ENCODE results near the gene SF3A1. TPM values are rescaled to one million over a fixed set of nuclear protein-coding genes. Genes with fewer than 3 reads are reported as not detected.

SF3A1 gene
- total and polyA plus RNA-seq, 4 donors, result 19.6 to 41.6 (median 23.9) TPM

GRCh38 chr22:30372915-30373314 is 16.2 kb upstream of the SF3A1 start:
- Histone ChIP-seq H3K27ac (ENCODE audit: low read depth in 1 of 2, low read length in 2 of 2) (no peak overlapping the region), H3K9ac (ENCODE audit: low read depth in 1 of 2, low read length in 2 of 2) (no peak overlapping the region), H3K27me3 (ENCODE audit: control insufficient read depth in 4 of 4, insufficient read depth in 4 of 4, low read length in 3 of 4) (no peaks in the 10 kb centered on the region), H3K36me3 (ENCODE audit: control insufficient read depth in 4 of 4, insufficient read depth in 3 of 4, low read depth in 1 of 4, low read length in 3 of 4) (peaks cover 0 to 7% (median 2%) of the 10 kb centered on the region in 4 donors), H3K9me3 (ENCODE audit: control insufficient read depth in 4 of 4, low read length in 3 of 4) (no peaks in the 10 kb centered on the region), H3K4me3 (ENCODE audit: low read depth in 1 of 3, low read length in 3 of 3) (no peak overlapping the region), H3K4me1 (ENCODE audit: control insufficient read depth in 4 of 4, insufficient read depth in 4 of 4, low read length in 3 of 4) (no peaks in the 10 kb centered on the region)
- DNase-seq (ENCODE audit: low spot score), result no peak
- WGBS, result 69% methylated on average over 8 of the region's 8 CpGs
- TF ChIP-seq JUND (IDR thresholded peaks at IDR 0.05) (no peak), CTCF (IDR thresholded peaks at IDR 0.05; ENCODE audit: low read depth, low read length, missing input control) (no peak), SP1 (IDR thresholded peaks at IDR 0.05) (no peak), ZBTB33 (IDR thresholded peaks at IDR 0.05) (no peak), EGR1 (IDR thresholded peaks at IDR 0.05; ENCODE audit: low read depth in 2 of 2) (no peak), MAX (IDR thresholded peaks at IDR 0.05) (no peak), RAD21 (IDR thresholded peaks at IDR 0.05) (no peak), HNF4A (conservative IDR thresholded peaks at IDR 0.05) (no peak), NR2F2 (IDR thresholded peaks at IDR 0.05) (no peak), RXRA (IDR thresholded peaks at IDR 0.05) (no peak), GABPA (IDR thresholded peaks at IDR 0.05 in 1 of 2, conservative IDR thresholded peaks at IDR 0.05 in 1 of 2) (no peak), REST (IDR thresholded peaks at IDR 0.05) (no peak), FOXA1 (IDR thresholded peaks at IDR 0.05) (no peak), TAF1 (conservative IDR thresholded peaks at IDR 0.05) (no peak), YY1 (IDR thresholded peaks at IDR 0.05) (no peak), ATF3 (IDR thresholded peaks at IDR 0.05) (no peak), FOXA2 (IDR thresholded peaks at IDR 0.05) (no peak), HNF4G (IDR thresholded peaks at IDR 0.05) (no peak)

All from liver (tissue), 9 donors.